B cell (primary cell): Measurements from ENCODE around the gene BMAL1.

Experiments
- EZH2 ChIP-seq: IDR thresholded peaks from 2 replicates; pipeline ENCODE4 v1.6.1; 2012; ENCODE audit warnings: borderline replicate concordance, low read depth, mild to moderate bottlenecking, moderate library complexity, low read length; ENCODE audit not compliant: insufficient read depth, poor library complexity, severe bottlenecking
- TF ChIP-seq, protein P1 (sequence below): fragments of 200-600 bp; IDR thresholded peaks from one replicate; pipeline ENCODE4 v1.8.0; 2022; ENCODE audit warnings: antibody characterized with exemption, mild to moderate bottlenecking

GRCh38 chr11:13433437-13433836, 155.8 kb downstream of the BMAL1 start:
- TF ChIP-seq, protein P1, sequence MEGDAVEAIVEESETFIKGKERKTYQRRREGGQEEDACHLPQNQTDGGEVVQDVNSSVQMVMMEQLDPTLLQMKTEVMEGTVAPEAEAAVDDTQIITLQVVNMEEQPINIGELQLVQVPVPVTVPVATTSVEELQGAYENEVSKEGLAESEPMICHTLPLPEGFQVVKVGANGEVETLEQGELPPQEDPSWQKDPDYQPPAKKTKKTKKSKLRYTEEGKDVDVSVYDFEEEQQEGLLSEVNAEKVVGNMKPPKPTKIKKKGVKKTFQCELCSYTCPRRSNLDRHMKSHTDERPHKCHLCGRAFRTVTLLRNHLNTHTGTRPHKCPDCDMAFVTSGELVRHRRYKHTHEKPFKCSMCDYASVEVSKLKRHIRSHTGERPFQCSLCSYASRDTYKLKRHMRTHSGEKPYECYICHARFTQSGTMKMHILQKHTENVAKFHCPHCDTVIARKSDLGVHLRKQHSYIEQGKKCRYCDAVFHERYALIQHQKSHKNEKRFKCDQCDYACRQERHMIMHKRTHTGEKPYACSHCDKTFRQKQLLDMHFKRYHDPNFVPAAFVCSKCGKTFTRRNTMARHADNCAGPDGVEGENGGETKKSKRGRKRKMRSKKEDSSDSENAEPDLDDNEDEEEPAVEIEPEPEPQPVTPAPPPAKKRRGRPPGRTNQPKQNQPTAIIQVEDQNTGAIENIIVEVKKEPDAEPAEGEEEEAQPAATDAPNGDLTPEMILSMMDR, result no peak
- no peak for TF ChIP-seq EZH2
